LNCaP clone FGC (cell line): ENCODE data around the gene GABRR3.

ENCODE experiments used
- DNase-seq: peaks from one replicate; pipeline ENCODE4 v3.0.0-alpha.2; 2011; ENCODE audit warnings: low read depth
- H3K4me3 ChIP-seq: 2 replicates; pipeline ENCODE4 v1.5.1; 2011; ENCODE audit warnings: mild to moderate bottlenecking, low read depth, low read length, control low read depth
- TF ChIP-seq, protein P1 (sequence below): IDR thresholded peaks from 2 replicates; pipeline ENCODE4 v1.5.1; 2012; ENCODE audit warnings: mild to moderate bottlenecking; ENCODE audit not compliant: control insufficient read depth, insufficient read depth; ENCODE audit errors: extremely low read depth

Gene GABRR3

DNA sequence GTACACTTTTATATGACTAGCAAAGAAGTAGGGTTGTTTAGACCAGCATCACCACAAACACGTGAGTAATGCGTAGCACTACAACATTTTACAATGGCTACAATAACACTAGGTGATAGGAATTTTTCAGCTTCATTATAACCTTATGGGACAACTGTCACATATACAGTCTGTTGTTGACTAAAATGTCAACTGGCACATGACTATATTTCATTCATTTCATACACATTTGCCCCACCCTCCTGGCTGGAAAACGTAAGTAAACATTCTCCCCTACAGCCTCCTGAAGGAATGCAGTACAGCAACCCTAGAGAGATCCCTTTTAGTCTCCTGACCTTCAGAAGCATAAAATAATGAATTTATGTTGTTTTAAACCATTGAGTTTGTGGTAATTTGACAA is 79.1 kb downstream of the GABRR3 start:
- no peak overlapping the region for H3K4me3 ChIP-seq
- no peak for DNase-seq
- TF ChIP-seq, protein P1, sequence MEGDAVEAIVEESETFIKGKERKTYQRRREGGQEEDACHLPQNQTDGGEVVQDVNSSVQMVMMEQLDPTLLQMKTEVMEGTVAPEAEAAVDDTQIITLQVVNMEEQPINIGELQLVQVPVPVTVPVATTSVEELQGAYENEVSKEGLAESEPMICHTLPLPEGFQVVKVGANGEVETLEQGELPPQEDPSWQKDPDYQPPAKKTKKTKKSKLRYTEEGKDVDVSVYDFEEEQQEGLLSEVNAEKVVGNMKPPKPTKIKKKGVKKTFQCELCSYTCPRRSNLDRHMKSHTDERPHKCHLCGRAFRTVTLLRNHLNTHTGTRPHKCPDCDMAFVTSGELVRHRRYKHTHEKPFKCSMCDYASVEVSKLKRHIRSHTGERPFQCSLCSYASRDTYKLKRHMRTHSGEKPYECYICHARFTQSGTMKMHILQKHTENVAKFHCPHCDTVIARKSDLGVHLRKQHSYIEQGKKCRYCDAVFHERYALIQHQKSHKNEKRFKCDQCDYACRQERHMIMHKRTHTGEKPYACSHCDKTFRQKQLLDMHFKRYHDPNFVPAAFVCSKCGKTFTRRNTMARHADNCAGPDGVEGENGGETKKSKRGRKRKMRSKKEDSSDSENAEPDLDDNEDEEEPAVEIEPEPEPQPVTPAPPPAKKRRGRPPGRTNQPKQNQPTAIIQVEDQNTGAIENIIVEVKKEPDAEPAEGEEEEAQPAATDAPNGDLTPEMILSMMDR: no peak

DNA sequence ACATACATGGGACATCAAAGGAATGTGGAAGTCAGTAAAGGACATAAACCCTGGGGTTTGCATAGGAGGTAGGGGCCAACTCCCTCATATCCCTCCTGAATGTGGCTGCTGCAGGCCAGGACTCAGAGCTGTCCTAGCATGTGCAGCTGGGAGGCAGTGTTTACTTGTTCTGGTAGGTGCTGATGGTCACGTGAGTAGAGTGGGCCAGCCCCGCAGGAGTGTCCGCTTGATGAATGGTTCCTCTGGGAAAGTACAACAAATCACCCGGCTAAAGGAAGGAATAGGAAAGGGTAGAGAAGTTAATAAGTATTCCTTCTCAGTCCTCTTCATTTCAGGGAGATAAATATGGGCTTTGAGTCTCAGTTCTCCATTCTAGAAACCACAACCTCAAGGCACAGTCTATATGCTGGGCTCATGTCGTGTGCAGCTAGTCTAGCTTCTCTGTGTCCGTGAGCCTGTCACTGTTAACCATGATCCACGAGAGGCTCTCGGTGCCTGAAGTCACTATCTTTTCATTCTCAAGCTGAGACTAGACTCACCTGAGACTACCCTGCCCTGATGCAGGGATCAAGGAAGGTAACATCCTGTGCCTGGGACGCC is 80.8 kb downstream of the GABRR3 start:
- no peak for DNase-seq
- H3K4me3 ChIP-seq: no peak overlapping the region
- TF ChIP-seq, protein P1: no peak

DNA sequence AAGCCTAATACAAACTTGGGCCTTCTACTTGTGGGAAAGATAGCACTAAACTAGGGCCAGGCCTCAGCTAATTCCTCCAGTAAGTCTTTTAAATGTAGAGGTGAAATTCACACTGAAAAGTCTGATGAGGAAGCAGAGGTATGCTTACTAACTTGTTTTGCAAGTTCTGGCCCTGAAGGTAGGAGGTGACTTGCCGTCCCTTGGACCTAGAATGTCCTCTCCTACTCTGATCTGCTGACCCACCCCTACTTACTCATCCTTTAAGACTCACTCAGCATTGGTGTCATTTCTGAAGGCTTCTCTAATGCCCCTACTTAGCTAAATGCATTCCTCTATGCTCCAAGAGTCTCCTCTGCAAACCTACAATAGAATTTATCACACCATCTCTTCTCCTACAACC is 82.2 kb downstream of the GABRR3 start:
- no peak for DNase-seq
- TF ChIP-seq, protein P1: no peak
- H3K4me3 ChIP-seq: no peak overlapping the region

DNA sequence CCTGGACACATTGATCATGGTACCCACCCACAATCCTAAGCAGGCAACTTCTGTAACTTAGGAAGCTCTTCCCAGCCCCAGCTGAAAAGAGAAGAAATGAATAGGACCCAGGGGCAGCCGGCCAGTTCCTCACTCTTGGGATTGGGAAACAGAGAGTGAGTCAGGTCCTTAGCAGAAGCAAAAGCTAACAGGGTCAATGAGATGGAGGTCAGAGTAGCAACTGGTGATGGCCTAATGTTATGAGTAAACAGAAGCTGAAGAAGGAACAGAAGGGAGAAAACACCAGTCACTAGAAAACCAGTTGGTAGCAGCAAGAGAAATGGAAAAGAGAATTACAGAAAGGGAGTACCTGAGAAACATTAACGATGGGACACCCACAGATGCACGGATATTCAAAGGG is 82.8 kb downstream of the GABRR3 start:
- TF ChIP-seq, protein P1: no peak
- no peak for DNase-seq
- H3K4me3 ChIP-seq: no peak overlapping the region

DNA sequence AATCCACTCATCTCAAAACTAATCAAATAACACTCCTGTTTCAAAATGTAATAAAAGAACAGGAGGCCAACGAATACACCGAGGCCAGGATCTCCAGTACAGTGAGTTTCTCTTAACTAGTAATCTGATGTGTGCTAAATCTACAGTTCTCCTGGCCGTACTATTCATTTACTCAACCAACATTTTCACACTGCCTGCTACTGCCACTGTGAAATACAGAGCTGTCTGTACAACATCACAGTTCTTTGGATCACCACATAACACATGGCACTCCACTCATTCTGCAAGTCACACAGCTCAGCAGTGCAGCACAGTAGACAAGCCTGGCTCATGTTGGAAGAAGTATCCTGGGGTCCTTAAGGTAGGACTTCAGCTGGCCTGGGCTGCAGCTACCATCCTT is 84.8 kb downstream of the GABRR3 start:
- H3K4me3 ChIP-seq: no peak overlapping the region
- DNase-seq: no peak
- TF ChIP-seq, protein P1: no peak

DNA sequence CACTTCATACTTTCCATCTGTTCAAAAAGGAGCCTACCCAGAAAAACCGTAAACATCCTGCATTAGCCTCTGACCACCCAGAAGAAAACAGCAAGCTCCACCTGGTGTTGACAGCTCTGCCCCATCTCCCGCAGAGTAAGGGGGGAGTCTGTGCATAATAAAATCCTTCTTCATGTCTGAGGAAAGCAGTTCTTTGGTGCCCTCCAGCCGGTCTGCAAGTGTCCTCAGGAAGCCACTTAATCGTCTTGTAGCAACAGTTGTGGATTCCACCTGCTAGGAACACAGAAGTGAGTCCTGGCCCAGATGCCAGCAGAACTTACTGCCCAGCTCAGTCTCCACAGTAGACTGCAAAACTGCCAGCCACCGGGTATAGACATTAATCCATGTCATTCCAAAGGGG is 85.4 kb downstream of the GABRR3 start:
- no peak for DNase-seq
- H3K4me3 ChIP-seq: no peak overlapping the region
- TF ChIP-seq, protein P1: no peak

DNA sequence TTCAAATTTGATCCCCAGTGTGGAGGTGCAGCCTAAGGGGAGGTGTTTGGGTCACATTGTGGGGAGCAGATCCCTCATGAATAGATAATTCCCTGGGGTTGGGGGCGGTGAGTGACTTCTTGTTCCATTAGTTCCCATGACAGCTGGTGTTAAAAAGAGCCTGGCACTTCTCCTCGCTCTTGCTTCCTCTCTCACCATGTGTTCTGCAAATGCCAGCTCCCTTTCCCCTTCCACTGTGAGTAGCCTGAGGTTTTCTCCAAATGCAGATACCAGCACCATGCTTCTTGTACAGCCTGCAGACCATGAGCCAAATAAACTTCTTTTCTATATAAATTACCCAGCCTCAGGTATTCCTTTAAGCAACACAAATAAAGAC is 86.0 kb downstream of the GABRR3 start:
- DNase-seq: no peak
- H3K4me3 ChIP-seq: no peak overlapping the region
- TF ChIP-seq, protein P1: no peak
